GM12874 (cell line): ENCODE results near the gene SEPTIN2.

Source experiments
- CTCF ChIP-seq: IDR thresholded peaks from 2 replicates; pipeline ENCODE4 v1.5.1; 2011; ENCODE audit warnings: low read depth, mild to moderate bottlenecking, control low read depth, low read length, moderate library complexity; ENCODE audit not compliant: insufficient read depth

The SEPTIN2 gene

GRCh38 chr2:241279828-241280227 is 35.9 kb upstream of the SEPTIN2 start:
- TF ChIP-seq CTCF: no peak

- TF ChIP-seq CTCF: no peak
Observed at GRCh38 chr2:241280291-241280690, 35.4 kb upstream of the SEPTIN2 start.

- TF ChIP-seq CTCF: no peak
Observed at GRCh38 chr2:241282555-241282954, 33.2 kb upstream of the SEPTIN2 start.

GRCh38 chr2:241285596-241285995 is 30.1 kb upstream of the SEPTIN2 start:
- no peak for TF ChIP-seq CTCF

GRCh38 chr2:241286348-241287090 is 29.2 kb upstream of the SEPTIN2 start:
- TF ChIP-seq CTCF: no peak

GRCh38 chr2:241288324-241288888 is 27.3 kb upstream of the SEPTIN2 start:
- no peak for TF ChIP-seq CTCF

GRCh38 chr2:241289053-241289452 is 26.7 kb upstream of the SEPTIN2 start:
- TF ChIP-seq CTCF: no peak
